OCI-LY1 (cell line): ENCODE measurements around the gene LIMA1.
"Not testable (repeated sequence)": the region's sequence is repeated elsewhere in the genome, so short reads cannot be mapped to it uniquely, and the experiment has no call there.

Experiments used
- H2AFZ ChIP-seq: fragments of 200-600 bp; sonication (generic), shearing (Covaris generic); 2 replicates; pipeline ENCODE4 v1.6.0; 2014; ENCODE audit warnings: antibody characterized with exemption, mild to moderate bottlenecking, low read length
- H3F3A ChIP-seq: fragments of 200-600 bp; sonication (generic), shearing (Covaris generic); 2 replicates; pipeline ENCODE4 v1.6.0; 2014; ENCODE audit warnings: mild to moderate bottlenecking, antibody characterized with exemption, low read length, moderate library complexity; ENCODE audit not compliant: insufficient read depth
- H3K27ac ChIP-seq: fragments of 200-600 bp; sonication (generic); 2 replicates; pipeline ENCODE4 v1.5.1; 2014; ENCODE audit warnings: low read length, mixed run types, mild to moderate bottlenecking, low read depth; ENCODE audit not compliant: poor library complexity, severe bottlenecking
- H3K27me3 ChIP-seq: fragments of 200-600 bp; sonication (generic); 2 replicates; pipeline ENCODE4 v1.6.0; 2014; ENCODE audit warnings: antibody characterized with exemption, mild to moderate bottlenecking, low read length, moderate library complexity; ENCODE audit not compliant: insufficient read depth
- H3K36me3 ChIP-seq: fragments of 200-600 bp; sonication (generic); 2 replicates; pipeline ENCODE4 v1.6.1; 2014; ENCODE audit warnings: mild to moderate bottlenecking, antibody characterized with exemption, low read length, moderate library complexity, mixed read lengths; ENCODE audit not compliant: insufficient read depth
- H3K4me1 ChIP-seq: fragments of 200-600 bp; sonication (generic); 2 replicates; pipeline ENCODE4 v1.5.1; 2014; ENCODE audit warnings: mild to moderate bottlenecking, low read length, moderate library complexity; ENCODE audit not compliant: insufficient read depth, severe bottlenecking
- H3K4me2 ChIP-seq: fragments of 200-600 bp; sonication (generic), shearing (Covaris generic); 2 replicates; pipeline ENCODE4 v1.6.1; 2014; ENCODE audit warnings: low read length
- H3K4me3 ChIP-seq: fragments of 200-600 bp; sonication (generic); 2 replicates; pipeline ENCODE4 v1.5.1; 2014; ENCODE audit warnings: low read length, low read depth, mild to moderate bottlenecking, mixed read lengths; ENCODE audit not compliant: poor library complexity, severe bottlenecking
- H3K79me2 ChIP-seq: fragments of 200-600 bp; shearing (Covaris generic); 2 replicates; pipeline ENCODE4 v1.6.1; 2016; ENCODE audit warnings: mixed run types, low read length, mixed read lengths; ENCODE audit not compliant: insufficient read depth
- H3K9ac ChIP-seq: fragments of 200-600 bp; sonication (generic), shearing (Covaris generic); 2 replicates; pipeline ENCODE4 v1.6.1; 2014; ENCODE audit warnings: mild to moderate bottlenecking, low read length, mixed read lengths
- H3K9me2 ChIP-seq: fragments of 200-600 bp; sonication (generic), shearing (Covaris generic); 2 replicates; pipeline ENCODE4 v1.6.1; 2014; ENCODE audit warnings: low read depth, mild to moderate bottlenecking, low read length, mixed read lengths
- H3K9me3 ChIP-seq: fragments of 200-600 bp; shearing (Covaris generic); 2 replicates; pipeline ENCODE4 v1.6.1; 2014; ENCODE audit warnings: low read length, mixed read lengths
- H4K20me1 ChIP-seq: fragments of 200-600 bp; sonication (generic), shearing (Covaris generic); 2 replicates; pipeline ENCODE4 v1.6.0; 2016; ENCODE audit warnings: mild to moderate bottlenecking, low read length; ENCODE audit not compliant: insufficient read depth
- EZH2 ChIP-seq: fragments of 200-600 bp; sonication (generic), shearing (Covaris generic); IDR thresholded peaks from 2 replicates; pipeline ENCODE4 v1.8.0; 2017; ENCODE audit warnings: borderline replicate concordance, mixed run types, mild to moderate bottlenecking, antibody characterized with exemption, low read length, moderate library complexity, mixed read lengths
- TF ChIP-seq, protein P1 (sequence below): fragments of 200-600 bp; sonication (generic), shearing (Covaris generic); IDR thresholded peaks from 2 replicates; pipeline ENCODE4 v1.5.1; 2017; ENCODE audit warnings: mild to moderate bottlenecking, antibody characterized with exemption, low read length, moderate library complexity, mixed read lengths

Gene LIMA1

DNA sequence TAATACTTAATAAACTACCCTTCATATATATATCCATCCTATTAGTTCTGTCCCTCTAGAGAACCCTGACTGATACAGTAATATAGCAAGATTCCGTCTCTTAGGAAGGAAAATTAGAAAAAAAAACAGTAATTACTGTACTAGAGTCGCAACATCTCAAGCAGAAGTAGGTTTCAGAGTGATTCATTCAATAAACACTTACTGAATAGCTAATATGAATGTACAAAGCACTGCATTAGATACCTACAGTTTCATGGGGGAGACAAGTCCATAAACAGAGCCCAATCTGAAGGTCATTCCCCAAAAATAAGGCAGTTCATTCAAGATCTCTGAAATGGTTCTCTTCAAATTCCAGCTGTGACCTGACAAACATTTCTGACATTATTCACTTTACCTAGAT is 126.1 kb downstream of the LIMA1 start:
- no peaks in the 10 kb centered on the region for H3K27me3 ChIP-seq
- no peak overlapping the region for H2AFZ ChIP-seq
- TF ChIP-seq EZH2 = no peak
- TF ChIP-seq, protein P1, sequence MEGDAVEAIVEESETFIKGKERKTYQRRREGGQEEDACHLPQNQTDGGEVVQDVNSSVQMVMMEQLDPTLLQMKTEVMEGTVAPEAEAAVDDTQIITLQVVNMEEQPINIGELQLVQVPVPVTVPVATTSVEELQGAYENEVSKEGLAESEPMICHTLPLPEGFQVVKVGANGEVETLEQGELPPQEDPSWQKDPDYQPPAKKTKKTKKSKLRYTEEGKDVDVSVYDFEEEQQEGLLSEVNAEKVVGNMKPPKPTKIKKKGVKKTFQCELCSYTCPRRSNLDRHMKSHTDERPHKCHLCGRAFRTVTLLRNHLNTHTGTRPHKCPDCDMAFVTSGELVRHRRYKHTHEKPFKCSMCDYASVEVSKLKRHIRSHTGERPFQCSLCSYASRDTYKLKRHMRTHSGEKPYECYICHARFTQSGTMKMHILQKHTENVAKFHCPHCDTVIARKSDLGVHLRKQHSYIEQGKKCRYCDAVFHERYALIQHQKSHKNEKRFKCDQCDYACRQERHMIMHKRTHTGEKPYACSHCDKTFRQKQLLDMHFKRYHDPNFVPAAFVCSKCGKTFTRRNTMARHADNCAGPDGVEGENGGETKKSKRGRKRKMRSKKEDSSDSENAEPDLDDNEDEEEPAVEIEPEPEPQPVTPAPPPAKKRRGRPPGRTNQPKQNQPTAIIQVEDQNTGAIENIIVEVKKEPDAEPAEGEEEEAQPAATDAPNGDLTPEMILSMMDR = no peak
- no peaks in the 10 kb centered on the region for H3K9me3 ChIP-seq
- no peak overlapping the region for H3K27ac ChIP-seq
- H3K4me2 ChIP-seq = no peak overlapping the region
- no peaks in the 10 kb centered on the region for H4K20me1 ChIP-seq
- H3K79me2 ChIP-seq = peaks cover 21% of the 10 kb centered on the region
- no peak overlapping the region for H3K4me3 ChIP-seq
- no peaks in the 10 kb centered on the region for H3K9me2 ChIP-seq
- H3K9ac ChIP-seq = no peak overlapping the region
- H3K4me1 ChIP-seq = no peaks in the 10 kb centered on the region
- H3K36me3 ChIP-seq = peaks cover 14% of the 10 kb centered on the region
- no peaks in the 10 kb centered on the region for H3F3A ChIP-seq

DNA sequence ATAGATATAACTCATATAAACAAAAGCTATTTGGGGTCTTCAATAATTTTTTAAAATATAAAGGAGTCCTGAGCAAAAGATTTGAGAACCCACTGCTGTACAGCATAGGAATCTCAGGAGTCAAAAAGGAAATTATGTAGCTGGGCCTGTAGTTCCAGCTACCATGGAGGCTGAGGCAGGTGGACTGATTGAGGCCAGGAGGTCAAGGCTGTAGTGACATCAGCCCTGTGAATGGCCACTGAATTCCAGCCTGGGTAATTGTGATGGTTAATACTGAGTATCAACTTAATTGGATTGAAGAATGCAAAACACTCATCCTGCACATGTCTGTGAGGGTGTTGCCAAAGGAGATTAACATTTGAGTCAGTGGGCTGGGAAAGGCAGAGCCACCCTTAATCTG is 126.7 kb downstream of the LIMA1 start:
- no peaks in the 10 kb centered on the region for H3F3A ChIP-seq
- H4K20me1 ChIP-seq = no peaks in the 10 kb centered on the region
- no peaks in the 10 kb centered on the region for H3K4me1 ChIP-seq
- H3K9me3 ChIP-seq = no peaks in the 10 kb centered on the region
- peaks cover 21% of the 10 kb centered on the region for H3K79me2 ChIP-seq
- no peak for TF ChIP-seq EZH2
- TF ChIP-seq, protein P1 = no peak
- H3K4me2 ChIP-seq = no peak overlapping the region
- no peak overlapping the region for H3K4me3 ChIP-seq
- H3K27ac ChIP-seq = no peak overlapping the region
- no peaks in the 10 kb centered on the region for H3K9me2 ChIP-seq
- H3K36me3 ChIP-seq = peaks cover 14% of the 10 kb centered on the region
- no peak overlapping the region for H2AFZ ChIP-seq
- H3K9ac ChIP-seq = no peak overlapping the region
- H3K27me3 ChIP-seq = no peaks in the 10 kb centered on the region

DNA sequence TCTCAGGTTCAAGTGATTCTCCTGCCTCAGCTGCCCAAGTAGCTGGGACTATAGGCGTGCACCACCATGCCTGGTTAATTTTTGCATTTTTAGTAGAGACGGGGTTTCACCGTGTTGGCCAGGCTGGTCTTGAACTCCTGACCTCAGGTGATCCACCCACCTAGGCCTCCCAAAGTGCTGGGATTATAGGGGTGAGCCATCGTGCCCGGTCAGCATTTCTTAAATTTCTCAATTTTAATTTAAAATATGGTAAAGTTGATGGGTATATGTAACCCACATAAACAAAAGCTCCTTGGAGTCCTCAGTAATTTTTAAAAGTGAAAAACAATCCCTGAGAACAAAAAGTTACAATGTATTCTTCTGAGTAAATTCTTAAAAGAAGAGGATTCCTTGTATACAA is 128.4 kb downstream of the LIMA1 start:
- not testable (repeated sequence) for H2AFZ ChIP-seq, H3K4me2 ChIP-seq, H3K9me2 ChIP-seq, H3K9me3 ChIP-seq, H3K4me3 ChIP-seq, H3F3A ChIP-seq, H3K9ac ChIP-seq, H3K4me1 ChIP-seq, H3K27me3 ChIP-seq, H4K20me1 ChIP-seq, H3K27ac ChIP-seq
- Histone ChIP-seq H3K79me2 (peaks cover 11% of the 10 kb centered on the region; the same call in 1 of the 2 replicates), H3K36me3 (peaks cover 14% of the 10 kb centered on the region)

DNA sequence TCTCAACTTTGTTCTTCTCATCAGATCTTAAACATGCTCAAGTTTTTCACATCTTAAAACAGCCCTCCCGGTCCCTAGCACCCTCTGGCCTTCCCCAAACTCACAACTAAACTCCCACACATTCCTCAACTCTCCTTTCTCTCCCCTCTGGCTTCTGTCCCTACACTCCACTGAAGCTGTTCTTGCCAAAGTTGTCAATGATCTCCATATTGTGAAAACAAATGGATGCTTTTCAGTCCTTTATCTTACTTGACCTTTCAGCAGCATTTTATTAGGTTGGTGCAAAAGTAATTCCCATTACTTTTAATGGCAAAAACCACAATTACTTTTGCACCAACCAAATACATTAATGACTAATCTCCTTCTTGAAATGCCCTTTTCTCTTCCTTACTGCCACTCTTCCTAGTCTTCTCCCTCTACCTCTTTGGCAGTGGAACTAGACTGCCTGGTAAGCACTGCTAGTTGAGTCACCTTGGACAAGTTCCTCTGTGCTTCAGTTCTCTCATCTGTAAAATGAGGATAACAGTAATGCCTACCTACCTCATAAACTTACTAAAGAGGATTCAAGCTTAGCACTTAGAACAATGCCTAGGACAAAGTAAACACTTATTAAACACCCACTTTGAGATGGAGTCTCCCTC is 132.2 kb downstream of the LIMA1 start:
- H3K9ac ChIP-seq = no peak overlapping the region
- no peaks in the 10 kb centered on the region for H3K9me2 ChIP-seq
- H4K20me1 ChIP-seq = no peaks in the 10 kb centered on the region
- H3K4me2 ChIP-seq = no peak overlapping the region
- TF ChIP-seq, protein P1 = no peak
- TF ChIP-seq EZH2 = no peak
- no peak overlapping the region for H3K4me3 ChIP-seq
- H3K9me3 ChIP-seq = no peaks in the 10 kb centered on the region
- H3K79me2 ChIP-seq = 0 out of 2 replicates have a peak, but pooled peaks cover 4% of the 10 kb centered on the region
- peaks cover 5% of the 10 kb centered on the region for H3K4me1 ChIP-seq
- no peak overlapping the region for H2AFZ ChIP-seq
- H3K27ac ChIP-seq = no peak overlapping the region
- no peaks in the 10 kb centered on the region for H3K36me3 ChIP-seq
- H3K27me3 ChIP-seq = no peaks in the 10 kb centered on the region
- H3F3A ChIP-seq = no peaks in the 10 kb centered on the region
